ENCODE measurements around the gene DOCK9. TPM values are rescaled to one million over a fixed set of nuclear protein-coding genes. Genes with fewer than 3 reads are reported as not detected.

DOCK9 gene
- total RNA-seq, 1 experiment from 2014 or later = 30.5 TPM

DNA sequence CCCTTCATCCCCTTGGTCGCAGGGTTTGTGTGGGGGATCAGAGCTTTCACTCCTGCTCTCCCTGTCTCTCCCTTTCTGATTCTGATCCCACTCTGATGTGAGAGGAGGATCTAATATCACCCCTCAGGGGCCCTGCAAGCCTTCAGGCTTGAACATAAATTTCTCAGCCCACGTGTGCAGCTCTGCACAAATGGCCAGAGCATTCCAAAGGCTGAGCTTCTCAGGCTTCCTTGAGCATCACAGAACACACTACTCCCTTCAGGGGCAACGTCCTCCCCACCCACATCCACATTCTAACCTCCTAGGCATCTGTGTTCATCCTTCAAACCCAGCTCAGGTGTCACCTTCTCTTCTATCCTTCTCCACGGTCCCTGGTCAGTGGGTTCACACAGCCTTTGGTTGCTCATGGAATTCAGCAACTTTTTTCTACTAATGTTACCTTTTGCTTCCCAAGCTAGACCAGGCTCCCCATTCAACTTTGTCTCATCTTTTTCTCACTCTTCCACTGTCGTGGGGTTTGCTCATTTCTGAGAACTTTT is 24.4 kb upstream of the DOCK9 start:
- CTCF ChIA-PET = no interaction called here
- no peaks in the 10 kb centered on the region for H3K27me3 ChIP-seq (ENCODE audit: control insufficient read depth, insufficient read depth, low read length)
- TF ChIP-seq REST (IDR thresholded peaks at IDR 0.05; ENCODE audit: insufficient read depth in 1 of 2, low read depth in 2 of 2, low read length in 1 of 2) (no peak), TCF7L2 (IDR thresholded peaks at IDR 0.05; ENCODE audit: low read depth, low read length) (no peak), POLR2AphosphoS5 (IDR thresholded peaks at IDR 0.05; ENCODE audit: low read depth, low read length) (no peak), SIN3A (IDR thresholded peaks at IDR 0.05; ENCODE audit: borderline replicate concordance, insufficient read depth, low read depth, low read length) (no peak)
- TF ChIP-seq, protein P1, sequence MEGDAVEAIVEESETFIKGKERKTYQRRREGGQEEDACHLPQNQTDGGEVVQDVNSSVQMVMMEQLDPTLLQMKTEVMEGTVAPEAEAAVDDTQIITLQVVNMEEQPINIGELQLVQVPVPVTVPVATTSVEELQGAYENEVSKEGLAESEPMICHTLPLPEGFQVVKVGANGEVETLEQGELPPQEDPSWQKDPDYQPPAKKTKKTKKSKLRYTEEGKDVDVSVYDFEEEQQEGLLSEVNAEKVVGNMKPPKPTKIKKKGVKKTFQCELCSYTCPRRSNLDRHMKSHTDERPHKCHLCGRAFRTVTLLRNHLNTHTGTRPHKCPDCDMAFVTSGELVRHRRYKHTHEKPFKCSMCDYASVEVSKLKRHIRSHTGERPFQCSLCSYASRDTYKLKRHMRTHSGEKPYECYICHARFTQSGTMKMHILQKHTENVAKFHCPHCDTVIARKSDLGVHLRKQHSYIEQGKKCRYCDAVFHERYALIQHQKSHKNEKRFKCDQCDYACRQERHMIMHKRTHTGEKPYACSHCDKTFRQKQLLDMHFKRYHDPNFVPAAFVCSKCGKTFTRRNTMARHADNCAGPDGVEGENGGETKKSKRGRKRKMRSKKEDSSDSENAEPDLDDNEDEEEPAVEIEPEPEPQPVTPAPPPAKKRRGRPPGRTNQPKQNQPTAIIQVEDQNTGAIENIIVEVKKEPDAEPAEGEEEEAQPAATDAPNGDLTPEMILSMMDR (IDR thresholded peaks at IDR 0.05) = no peak
- no peaks in the 10 kb centered on the region for H3K36me3 ChIP-seq (ENCODE audit: control insufficient read depth, insufficient read depth, low read length)
- in situ Hi-C loops (cut with HindIII; ENCODE audit: low pct_unique_long_range_greater_than_20kb, low sequenced_read_pairs) = no loop called here
- no peak overlapping the region; the same call in 1 of the 2 replicates for H3K27ac ChIP-seq (ENCODE audit: low read length)
- H3K4me1 ChIP-seq (ENCODE audit: control insufficient read depth, insufficient read depth, low read length) = peaks cover 4% of the 10 kb centered on the region; the same call in 1 of the 2 replicates
- BruUV-seq (replicated peaks) = no TSS peak
- no peaks in the 10 kb centered on the region for H3K9me3 ChIP-seq (ENCODE audit: control insufficient read depth, insufficient read depth, low read depth, low read length)
- DNase-seq (ENCODE audit: low read depth, low spot score) = no peak
- intact Hi-C loops (cut with micrococcal nuclease; ENCODE audit: unreplicated experiment) = no loop called here
- no peak overlapping the region for H3K4me3 ChIP-seq (ENCODE audit: low read depth in 2 of 2, low read length in 2 of 2)
- no peak for ATAC-seq
- POLR2A ChIA-PET = no interaction called here

DNA sequence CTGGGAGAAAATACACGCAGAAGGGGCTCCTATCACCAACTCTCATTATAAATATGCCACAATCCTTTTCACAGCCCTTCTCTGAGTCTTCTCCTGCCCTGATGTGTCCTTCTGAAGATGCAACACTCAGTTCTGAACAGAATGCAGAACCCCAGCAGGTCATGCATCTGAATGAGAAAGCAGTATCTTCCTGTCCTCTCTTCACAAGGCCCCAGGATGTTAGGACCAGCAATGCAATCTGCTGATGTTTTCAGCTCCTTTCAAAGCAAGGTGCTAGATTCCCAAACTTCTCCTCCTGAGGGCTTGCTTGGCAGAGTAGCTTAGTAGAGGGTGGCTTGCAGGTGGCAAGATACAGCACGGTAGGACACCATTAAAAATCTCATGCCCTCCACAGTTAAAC is 22.3 kb upstream of the DOCK9 start:
- CTCF ChIA-PET = no interaction called here
- in situ Hi-C loops (cut with HindIII; ENCODE audit: low pct_unique_long_range_greater_than_20kb, low sequenced_read_pairs) = no loop called here

More for the DNA sequence above, 22.3 kb upstream of the DOCK9 start:
- intact Hi-C loops (cut with micrococcal nuclease; ENCODE audit: unreplicated experiment) = no loop called here
- Histone ChIP-seq H3K27ac (ENCODE audit: low read length) (no peak overlapping the region), H3K27me3 (ENCODE audit: control insufficient read depth, insufficient read depth, low read length) (no peaks in the 10 kb centered on the region), H3K4me1 (ENCODE audit: control insufficient read depth, insufficient read depth, low read length) (no peaks in the 10 kb centered on the region; the same call in 1 of the 2 replicates), H3K4me3 (ENCODE audit: low read depth in 2 of 2, low read length in 2 of 2) (no peak overlapping the region), H3K36me3 (ENCODE audit: control insufficient read depth, insufficient read depth, low read length) (no peaks in the 10 kb centered on the region), H3K9me3 (ENCODE audit: control insufficient read depth, insufficient read depth, low read depth, low read length) (no peaks in the 10 kb centered on the region)
- no TSS peak for BruUV-seq (replicated peaks)
- POLR2A ChIA-PET = interaction anchor here (0.6 kb wide), 1 partner anchor 22 kb away, joined by 8 read pairs; no protein-coding TSS in a partner anchor
- TF ChIP-seq, protein P1 (IDR thresholded peaks at IDR 0.05) = no peak
- TF ChIP-seq TCF7L2 (IDR thresholded peaks at IDR 0.05; ENCODE audit: low read depth, low read length) (no peak), POLR2AphosphoS5 (IDR thresholded peaks at IDR 0.05; ENCODE audit: low read depth, low read length) (no peak), SIN3A (IDR thresholded peaks at IDR 0.05; ENCODE audit: borderline replicate concordance, insufficient read depth, low read depth, low read length) (no peak), REST (IDR thresholded peaks at IDR 0.05; ENCODE audit: insufficient read depth in 1 of 2, low read depth in 2 of 2, low read length in 1 of 2) (no peak)
- DNase-seq (ENCODE audit: low read depth, low spot score) = no peak
- ATAC-seq = no peak

Data from Panc1 (cell line).